ENCODE measurements around the gene MED15. TPM values are rescaled to one million over a fixed set of nuclear protein-coding genes. Genes with fewer than 3 reads are reported as not detected.
A peak's percentile ranks its signal among the peaks of the same experiment; 100 is the strongest.

The MED15 gene
- total and polyA plus RNA-seq, 4 donors, result 57.8 to 123 (median 69.1) TPM

DNA sequence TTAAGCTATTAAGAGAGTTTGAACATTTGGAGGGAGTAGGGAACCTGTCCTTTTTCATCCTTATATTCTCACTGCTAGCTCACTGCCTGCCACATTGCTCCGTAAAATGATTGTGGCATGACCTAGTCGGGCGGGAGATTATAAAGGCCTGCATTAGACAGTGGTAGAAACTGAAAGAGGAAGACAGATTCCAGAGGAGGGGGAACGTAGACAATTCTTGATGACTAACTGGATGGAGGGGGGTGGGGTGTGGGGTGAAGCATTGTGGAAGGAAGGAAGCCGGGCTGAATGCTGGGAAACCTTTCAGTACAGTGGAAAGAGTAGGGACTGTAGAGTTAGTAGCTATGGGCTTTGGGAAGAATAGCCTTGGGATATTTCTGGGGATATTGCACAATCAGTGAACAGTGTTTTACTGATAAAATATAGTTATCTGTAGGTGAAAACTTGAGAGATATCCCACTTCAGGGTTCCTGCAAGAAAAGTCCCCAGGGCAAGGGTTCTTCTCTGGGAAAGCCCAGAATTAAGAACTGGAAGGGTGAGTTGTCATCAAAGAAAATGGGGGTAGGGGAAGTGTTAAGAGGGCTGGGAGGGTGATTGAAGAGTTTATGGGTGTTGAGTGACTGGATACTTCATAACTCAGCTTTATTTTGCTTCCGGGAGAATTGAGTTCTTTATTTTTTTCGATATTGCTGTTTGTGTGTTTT lies 2.1 kb downstream of the MED15 start:
- H3K4me1 ChIP-seq (ENCODE audit: control insufficient read depth in 5 of 5, insufficient read depth in 5 of 5, low read length in 5 of 5), result peaks cover 10 to 31% (median 19%) of the 10 kb centered on the region in 5 donors

DNA sequence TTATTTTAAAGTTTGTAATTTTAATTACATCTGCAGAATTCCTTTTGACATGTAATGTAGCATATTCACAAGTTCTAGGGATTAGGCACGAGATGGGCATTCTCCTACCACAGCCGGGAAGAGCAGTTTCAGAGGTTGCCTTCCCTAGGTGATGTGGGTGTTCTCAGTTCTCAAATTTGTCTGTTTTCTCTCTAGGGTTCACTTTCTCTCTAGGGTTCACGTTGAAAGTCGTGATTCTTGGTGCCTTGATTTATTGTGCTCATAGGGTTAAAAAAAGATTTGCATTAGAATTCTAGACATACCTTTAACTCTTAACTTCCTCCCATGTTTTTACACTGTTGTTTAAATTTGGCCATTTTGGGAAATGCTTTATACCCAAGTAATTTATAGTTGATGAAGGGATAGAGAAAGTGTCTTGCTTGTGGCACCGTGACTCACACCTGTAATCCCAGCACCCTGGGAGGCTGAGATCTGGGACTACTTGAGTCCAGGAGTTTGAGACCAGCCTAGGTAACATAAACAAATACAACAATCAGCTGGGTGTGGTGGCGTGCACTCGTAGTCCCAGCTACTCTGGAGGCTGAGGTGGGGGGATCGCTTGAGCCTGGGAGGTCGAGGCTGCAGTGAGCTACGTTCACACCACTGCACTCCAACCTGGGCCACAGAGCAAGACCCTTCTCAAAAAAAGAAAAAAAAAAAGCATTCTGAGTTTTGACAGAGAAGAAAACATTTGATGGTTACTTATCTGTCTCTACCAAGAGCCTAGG lies 3.6 kb downstream of the MED15 start:
- no peak overlapping the region for H3K9ac ChIP-seq (ENCODE audit: insufficient read depth in 1 of 2, low read length in 2 of 2)
- WGBS, 2 donors, result 65 to 79% methylated on average over 10 of the region's 10 CpGs

More for the DNA sequence above, 2.1 kb downstream of the MED15 start:
- peak; percentile 69 for ATAC-seq (ENCODE audit: insufficient read depth, low FRiP score)
- peak; percentile 78 to 90 (median 90) for DNase-seq
- no peaks in the 10 kb centered on the region for H3K36me3 ChIP-seq (ENCODE audit: control insufficient read depth in 4 of 4, insufficient read depth in 4 of 4, low read length in 4 of 4)
- WGBS, 2 donors, result 15 to 21% methylated on average over 7 of the region's 7 CpGs
- no peaks in the 10 kb centered on the region for H3K9me3 ChIP-seq (ENCODE audit: control insufficient read depth in 4 of 4, insufficient read depth in 3 of 4, low read length in 3 of 4)
- peak overlapping the region in 1 of 2 donors; percentile 88 for H3K9ac ChIP-seq (ENCODE audit: insufficient read depth in 1 of 2, low read length in 2 of 2)
- no peaks in the 10 kb centered on the region for H3K27me3 ChIP-seq (ENCODE audit: control insufficient read depth in 3 of 3, insufficient read depth in 3 of 3, low read length in 2 of 3)
- no peak for TF ChIP-seq CTCF (IDR thresholded peaks at IDR 0.05; ENCODE audit: control extremely low read depth, extremely low read depth)
- H3K27ac ChIP-seq (ENCODE audit: low read depth in 1 of 2, low read length in 1 of 2), result peak overlapping the region; percentile 87 to 98
- peak overlapping the region; percentile 23 for H3K4me3 ChIP-seq

GRCh38 chr22:20511578-20512229 lies 4.3 kb downstream of the MED15 start:
- Histone ChIP-seq H3K9ac (ENCODE audit: insufficient read depth in 1 of 2, low read length in 2 of 2) (no peak overlapping the region), H3K36me3 (ENCODE audit: control insufficient read depth in 4 of 4, insufficient read depth in 4 of 4, low read length in 4 of 4) (peaks cover 0 to 6% (median 1%) of the 10 kb centered on the region in 4 donors), H3K4me3 (no peak overlapping the region), H3K4me1 (ENCODE audit: control insufficient read depth in 5 of 5, insufficient read depth in 5 of 5, low read length in 5 of 5) (peaks cover 10 to 31% (median 23%) of the 10 kb centered on the region in 5 donors), H3K27me3 (ENCODE audit: control insufficient read depth in 3 of 3, insufficient read depth in 3 of 3, low read length in 2 of 3) (no peaks in the 10 kb centered on the region), H3K9me3 (ENCODE audit: control insufficient read depth in 4 of 4, insufficient read depth in 3 of 4, low read length in 3 of 4) (no peaks in the 10 kb centered on the region), H3K27ac (ENCODE audit: low read depth in 1 of 2, low read length in 1 of 2) (peak overlapping the region in 1 of 2 donors; percentile 9)
- ATAC-seq (ENCODE audit: insufficient read depth, low FRiP score), result no peak
- TF ChIP-seq CTCF (IDR thresholded peaks at IDR 0.05; ENCODE audit: control extremely low read depth, extremely low read depth), result no peak
- WGBS, 2 donors, result 78 to 86% methylated on average over 4 of the region's 4 CpGs
- DNase-seq, result no peak

More for the DNA sequence above, 3.6 kb downstream of the MED15 start:
- ATAC-seq (ENCODE audit: insufficient read depth, low FRiP score) (no peak), DNase-seq (no peak)
- peak overlapping the region; percentile 47 to 59 for H3K27ac ChIP-seq (ENCODE audit: low read depth in 1 of 2, low read length in 1 of 2)
- no peak overlapping the region for H3K4me3 ChIP-seq
- no peak for TF ChIP-seq CTCF (IDR thresholded peaks at IDR 0.05; ENCODE audit: control extremely low read depth, extremely low read depth)
- H3K27me3 ChIP-seq (ENCODE audit: control insufficient read depth in 3 of 3, insufficient read depth in 3 of 3, low read length in 2 of 3), result no peaks in the 10 kb centered on the region
- H3K4me1 ChIP-seq (ENCODE audit: control insufficient read depth in 5 of 5, insufficient read depth in 5 of 5, low read length in 5 of 5), result peaks cover 10 to 31% (median 23%) of the 10 kb centered on the region in 5 donors
- H3K9me3 ChIP-seq (ENCODE audit: control insufficient read depth in 4 of 4, insufficient read depth in 3 of 4, low read length in 3 of 4), result no peaks in the 10 kb centered on the region
- peaks cover 0 to 4% (median 1%) of the 10 kb centered on the region in 4 donors for H3K36me3 ChIP-seq (ENCODE audit: control insufficient read depth in 4 of 4, insufficient read depth in 4 of 4, low read length in 4 of 4)
